ENCODE measurements around the gene POLR2M.

- TF ChIP-seq POLR2A (IDR thresholded peaks at IDR 0.05; ENCODE audit: low read depth, low read length), result no peak
- TF ChIP-seq TAF1 (IDR thresholded peaks at IDR 0.05; ENCODE audit: low read depth, low read length), result no peak
- no peak for TF ChIP-seq POU2F2 (IDR thresholded peaks at IDR 0.05; ENCODE audit: low read depth, low read length)
These were observed 45.9 kb downstream of the POLR2M start for GRCh38 chr15:57752436-57752835.

Measured in GM12891 (cell line).